Mucosa of rectum (tissue), 2 donors: Measurements from ENCODE around the gene DHX29.
"Not testable (repeated sequence)": the region's sequence is repeated elsewhere in the genome, so short reads cannot be mapped to it uniquely, and the experiment has no call there.

ENCODE experiments used
- H3K27ac ChIP-seq, 2 donors: one replicate each; pipeline ENCODE4 v1.7.0; 2013; ENCODE audit warnings: inconsistent platforms in 2 of 2, low read depth in 2 of 2, low read length in 2 of 2
- H3K27me3 ChIP-seq, 2 donors: one replicate each; pipeline ENCODE4 v1.7.0; 2013; ENCODE audit warnings: low read length in 2 of 2; ENCODE audit not compliant: control insufficient read depth in 2 of 2, insufficient read depth in 2 of 2
- H3K36me3 ChIP-seq, 2 donors: one replicate each; pipeline ENCODE4 v1.7.0; 2013; ENCODE audit warnings: low read length in 2 of 2; ENCODE audit not compliant: control insufficient read depth in 2 of 2, insufficient read depth in 2 of 2
- H3K4me1 ChIP-seq, 2 donors: one replicate each; pipeline ENCODE4 v1.7.0; 2013; ENCODE audit warnings: low read length in 2 of 2, mild to moderate bottlenecking in 1 of 2; ENCODE audit not compliant: control insufficient read depth in 2 of 2, insufficient read depth in 2 of 2
- H3K4me3 ChIP-seq, 2 donors: one replicate each; pipeline ENCODE4 v1.7.0; 2013; ENCODE audit warnings: low read length in 2 of 2
- H3K9ac ChIP-seq, 2 donors: one replicate each; pipeline ENCODE4 v1.7.0; 2013; ENCODE audit warnings: low read length in 2 of 2, low read depth in 1 of 2, mild to moderate bottlenecking in 1 of 2
- H3K9me3 ChIP-seq, 2 donors: one replicate each; pipeline ENCODE4 v1.7.0; 2013; ENCODE audit warnings: low read length in 2 of 2; ENCODE audit not compliant: control insufficient read depth in 2 of 2
- donor health status: healthy.
- donor health status: Normal muscosa, but diverticular disease.

Gene DHX29

DNA sequence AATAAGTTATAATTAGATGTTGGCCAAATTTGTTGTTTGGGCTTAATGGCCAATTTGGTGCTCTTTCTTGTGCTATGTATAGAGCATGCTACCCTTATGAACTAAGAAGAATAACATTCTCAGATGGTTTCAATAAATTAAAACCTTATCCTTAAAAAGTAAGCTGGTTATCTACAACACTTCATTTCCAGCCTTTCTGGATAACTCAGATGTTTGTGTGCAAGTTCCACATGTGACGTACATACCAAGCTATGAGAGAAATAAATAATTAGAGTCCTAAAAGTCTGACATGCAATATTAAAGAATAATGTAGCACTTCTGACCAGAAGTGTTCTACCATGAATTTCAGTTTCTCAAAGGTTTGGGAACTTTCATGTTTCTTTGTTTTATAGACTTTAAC, 12.0 kb upstream of the DHX29 start:
- Histone ChIP-seq H3K9me3 (no peaks in the 10 kb centered on the region), H3K36me3 (no peaks in the 10 kb centered on the region), H3K4me1 (no peaks in the 10 kb centered on the region), H3K9ac (no peak overlapping the region), H3K27me3 (no peaks in the 10 kb centered on the region), H3K4me3 (no peak overlapping the region), H3K27ac (no peak overlapping the region)

DNA sequence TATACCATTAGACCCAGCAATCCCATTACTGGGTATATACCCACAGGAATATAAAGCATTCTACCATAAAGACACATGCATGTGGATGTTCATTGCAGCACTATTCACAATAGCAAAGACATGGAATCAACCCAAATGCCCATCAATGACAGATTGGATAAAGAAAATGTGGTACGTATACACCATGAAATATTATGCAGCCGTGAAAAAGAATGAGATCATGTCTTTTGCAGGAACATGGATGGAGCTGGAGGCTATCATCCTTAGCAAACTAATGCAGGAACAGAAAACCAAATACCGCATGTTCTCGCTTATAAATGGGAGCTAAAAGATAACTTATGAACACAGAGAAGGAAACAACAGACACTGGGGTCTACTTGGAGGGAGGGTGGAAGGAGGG, 10.7 kb upstream of the DHX29 start:
- not testable (repeated sequence) for H3K4me1 ChIP-seq, H3K4me3 ChIP-seq, H3K36me3 ChIP-seq, H3K27me3 ChIP-seq, H3K9me3 ChIP-seq, H3K9ac ChIP-seq, H3K27ac ChIP-seq

DNA sequence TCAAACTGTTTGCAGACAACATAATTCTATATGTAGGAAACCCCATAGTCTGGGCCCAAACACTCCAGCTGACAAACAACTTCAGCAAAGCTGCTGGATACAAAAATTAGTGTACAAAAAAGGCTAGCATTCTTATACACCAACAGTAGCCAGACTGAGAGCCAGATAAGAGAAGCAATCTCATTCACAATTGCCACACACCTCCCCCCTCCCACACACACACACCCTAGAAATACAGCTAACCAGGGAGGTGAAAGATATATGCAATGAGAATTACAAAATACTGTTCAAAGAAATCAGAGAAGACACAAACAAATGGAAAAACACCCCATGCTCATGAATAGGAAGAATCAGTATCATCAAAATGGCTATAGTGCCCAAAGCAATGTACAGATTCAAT, 9.3 kb upstream of the DHX29 start:
- Histone ChIP-seq H3K9me3 (no peaks in the 10 kb centered on the region), H3K4me1 (peaks cover 0 to 3% of the 10 kb centered on the region in 2 donors), H3K27me3 (no peaks in the 10 kb centered on the region), H3K27ac (no peak overlapping the region), H3K4me3 (no peak overlapping the region), H3K36me3 (no peaks in the 10 kb centered on the region), H3K9ac (no peak overlapping the region)

DNA sequence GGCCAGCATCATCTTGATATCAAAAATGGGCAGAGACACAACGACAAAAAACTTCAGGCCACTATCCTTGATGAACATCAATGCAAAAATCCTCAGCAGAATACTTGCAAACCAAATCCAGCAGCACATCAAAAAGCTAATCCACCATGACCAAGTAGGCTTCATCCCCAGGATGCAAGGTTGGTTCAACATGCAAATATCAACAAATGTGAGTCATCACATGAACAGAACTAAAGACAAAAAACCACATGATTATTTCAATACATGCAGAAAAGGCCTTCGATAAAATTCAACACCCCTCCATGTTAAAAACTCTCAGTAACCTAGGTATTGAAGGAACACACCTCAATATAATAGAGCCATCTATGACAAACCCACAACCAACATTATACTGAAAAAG, 8.8 kb upstream of the DHX29 start:
- no peaks in the 10 kb centered on the region for H3K27me3 ChIP-seq
- peaks cover 0 to 3% of the 10 kb centered on the region in 2 donors for H3K4me1 ChIP-seq
- H3K9ac ChIP-seq = no peak overlapping the region
- no peak overlapping the region for H3K4me3 ChIP-seq
- no peaks in the 10 kb centered on the region for H3K9me3 ChIP-seq
- H3K36me3 ChIP-seq = no peaks in the 10 kb centered on the region
- H3K27ac ChIP-seq = no peak overlapping the region

DNA sequence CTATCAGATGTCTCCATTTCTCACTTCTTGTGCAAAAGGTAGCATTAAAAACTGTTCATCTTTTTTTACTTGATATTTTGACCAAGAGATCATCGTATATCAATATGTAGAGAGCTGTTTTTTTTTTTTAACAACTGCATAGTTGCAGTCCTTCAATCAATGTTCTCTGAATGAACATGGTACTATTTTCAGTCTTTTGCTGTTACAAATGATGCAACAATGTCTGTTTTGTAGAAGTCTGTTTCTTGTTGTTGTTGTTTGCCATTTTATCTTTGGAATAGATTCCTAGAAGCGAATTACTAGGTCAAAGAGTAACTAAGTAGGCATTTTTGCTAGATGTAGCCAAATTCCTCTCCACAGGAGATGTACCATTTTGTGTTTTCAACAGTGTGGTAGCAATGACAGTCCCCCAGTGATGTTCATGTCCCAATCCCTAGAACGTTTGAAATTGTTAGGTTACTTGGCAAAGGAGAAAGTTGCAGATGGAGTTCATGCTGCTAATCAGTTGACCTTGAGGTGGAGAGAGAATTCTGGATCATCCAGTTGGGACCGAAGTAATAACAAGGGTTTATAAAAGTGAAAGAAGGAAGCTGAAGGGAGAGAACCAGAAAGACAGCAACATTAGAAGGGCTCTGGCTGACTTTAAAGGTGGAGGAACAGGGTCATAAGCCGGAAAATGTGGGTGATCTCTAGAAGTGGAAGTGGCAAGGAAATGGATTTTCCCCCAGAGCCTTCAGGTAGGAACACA, 6.5 kb upstream of the DHX29 start:
- Histone ChIP-seq H3K4me1 (peaks cover 8 to 10% of the 10 kb centered on the region in 2 donors), H3K36me3 (no peaks in the 10 kb centered on the region), H3K27me3 (no peaks in the 10 kb centered on the region), H3K27ac (no peak overlapping the region), H3K4me3 (no peak overlapping the region), H3K9ac (no peak overlapping the region), H3K9me3 (no peaks in the 10 kb centered on the region)

DNA sequence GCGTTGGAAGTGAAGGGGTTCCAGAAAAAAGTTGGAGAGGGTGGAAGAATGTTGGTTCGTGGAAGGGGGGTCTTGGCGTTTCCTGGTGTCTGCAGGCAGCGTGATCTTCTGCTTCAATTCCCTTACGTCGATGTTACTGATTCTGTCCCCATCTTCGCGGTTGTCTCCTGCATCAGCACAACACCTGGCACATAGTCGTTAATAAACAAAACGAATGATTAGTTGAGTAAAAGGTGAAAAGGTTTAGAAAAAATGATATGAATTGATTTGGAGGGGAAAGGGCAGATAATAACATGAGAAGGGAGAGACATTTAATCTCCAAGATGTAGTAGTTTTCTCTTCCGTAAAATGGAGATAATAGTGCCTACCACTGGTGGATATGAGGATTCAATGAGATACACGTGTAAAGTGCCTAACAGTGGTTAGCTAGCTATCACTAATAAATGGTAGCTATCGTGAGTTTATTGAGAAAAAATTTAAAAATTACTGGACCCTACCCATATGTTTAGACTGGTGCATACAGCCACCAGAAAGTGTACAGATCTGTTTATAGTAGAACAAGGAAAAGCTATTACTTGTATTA, 851 bp upstream of the DHX29 start:
- no peaks in the 10 kb centered on the region for H3K9me3 ChIP-seq
- no peaks in the 10 kb centered on the region for H3K36me3 ChIP-seq
- H3K9ac ChIP-seq = peak overlapping the region; percentile 84 to 98
- no peaks in the 10 kb centered on the region for H3K27me3 ChIP-seq
- peaks cover 22 to 26% of the 10 kb centered on the region in 2 donors for H3K4me1 ChIP-seq
- H3K4me3 ChIP-seq = peak overlapping the region; percentile 94 to 100
- peak overlapping the region; percentile 91 to 95 for H3K27ac ChIP-seq

DNA sequence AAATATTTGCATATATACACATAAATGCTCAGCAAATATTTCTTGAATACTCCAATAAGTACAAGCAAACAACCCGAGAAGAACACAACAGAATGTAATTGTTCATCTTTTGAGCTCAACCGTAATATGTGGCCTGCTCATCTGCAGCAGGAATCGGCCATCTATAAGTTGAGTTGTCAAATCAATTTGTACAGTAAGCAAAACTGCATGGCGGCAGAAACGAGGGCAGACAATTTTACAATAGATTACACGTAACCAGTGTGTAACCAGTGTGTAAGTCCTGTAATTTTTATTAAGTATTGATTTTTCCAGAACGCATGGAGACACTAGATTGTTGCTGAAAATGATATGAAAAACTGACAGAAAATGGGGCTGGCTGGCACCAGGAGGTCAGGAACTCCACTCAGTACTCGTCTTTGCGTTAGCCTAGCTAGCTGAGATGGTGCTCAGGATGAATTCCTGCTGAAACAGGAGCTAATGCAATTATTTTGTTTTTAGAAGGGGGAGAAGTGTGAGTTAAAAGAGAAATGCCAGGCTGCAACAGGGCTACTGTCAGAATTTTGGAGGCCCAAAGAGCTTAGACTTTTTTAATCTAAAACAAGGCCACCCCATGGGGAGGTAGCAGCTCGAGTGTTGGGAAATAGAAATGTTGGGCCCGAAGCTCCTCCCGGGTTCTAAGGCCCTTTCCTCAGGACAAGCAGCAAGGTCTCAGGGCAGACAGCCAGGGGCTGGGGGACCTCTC, 682 bp downstream of the DHX29 start:
- H3K4me3 ChIP-seq = peak overlapping the region; percentile 94 to 100
- H3K27me3 ChIP-seq = no peaks in the 10 kb centered on the region
- peaks cover 22 to 26% of the 10 kb centered on the region in 2 donors for H3K4me1 ChIP-seq
- H3K36me3 ChIP-seq = peaks cover 0 to 2% of the 10 kb centered on the region in 2 donors
- peak overlapping the region; percentile 84 to 98 for H3K9ac ChIP-seq
- no peaks in the 10 kb centered on the region for H3K9me3 ChIP-seq
- H3K27ac ChIP-seq = peak overlapping the region; percentile 91 to 95

DNA sequence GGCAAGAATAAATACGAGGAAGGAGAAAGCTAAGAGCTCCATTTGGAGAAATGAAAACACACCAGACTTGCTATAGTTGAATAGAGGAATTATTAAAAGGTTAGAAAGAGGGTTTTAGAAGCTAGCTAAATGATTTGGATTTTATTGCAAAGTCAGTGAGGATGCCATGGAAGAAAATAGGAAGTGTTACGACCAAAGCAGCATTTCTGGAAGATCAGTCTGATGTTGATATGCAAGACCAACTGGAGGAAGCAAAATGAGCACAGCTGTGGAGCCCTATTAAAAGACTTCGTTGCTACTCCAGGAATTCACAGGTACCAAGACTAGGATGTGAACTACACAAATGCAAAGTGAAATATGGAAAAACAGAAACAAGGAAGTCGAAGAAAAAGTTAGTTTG, 2.1 kb downstream of the DHX29 start:
- peaks cover 0 to 4% of the 10 kb centered on the region in 2 donors for H3K9me3 ChIP-seq
- no peak overlapping the region for H3K9ac ChIP-seq
- H3K36me3 ChIP-seq = peaks cover 0 to 8% of the 10 kb centered on the region in 2 donors
- peak overlapping the region in 1 of 2 donors; percentile 10 for H3K4me3 ChIP-seq
- H3K4me1 ChIP-seq = peaks cover 22 to 26% of the 10 kb centered on the region in 2 donors
- no peaks in the 10 kb centered on the region for H3K27me3 ChIP-seq
- H3K27ac ChIP-seq = no peak overlapping the region

DNA sequence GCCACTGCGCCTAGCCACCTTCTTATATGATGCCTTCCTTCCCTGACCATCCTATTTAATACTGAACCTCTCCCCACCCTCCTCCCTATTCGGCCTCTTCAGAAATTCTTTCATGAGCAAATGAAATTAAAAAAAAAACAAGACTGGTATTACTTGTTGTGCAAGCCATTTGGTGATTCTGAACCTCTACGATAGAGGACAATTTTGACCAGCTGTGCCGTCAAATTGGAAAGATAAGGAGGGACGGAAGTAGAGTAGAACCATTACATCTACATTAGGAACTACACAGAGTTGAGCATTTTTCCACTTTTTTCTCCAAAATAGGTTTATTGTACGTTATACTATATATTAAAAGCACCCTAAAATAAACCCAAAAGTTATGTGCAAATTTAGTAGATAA, 2.9 kb downstream of the DHX29 start:
- H3K27me3 ChIP-seq = no peaks in the 10 kb centered on the region
- no peak overlapping the region for H3K27ac ChIP-seq
- no peak overlapping the region for H3K4me3 ChIP-seq
- no peak overlapping the region for H3K9ac ChIP-seq
- peaks cover 18 to 26% of the 10 kb centered on the region in 2 donors for H3K4me1 ChIP-seq
- peaks cover 0 to 4% of the 10 kb centered on the region in 2 donors for H3K9me3 ChIP-seq
- H3K36me3 ChIP-seq = peaks cover 0 to 8% of the 10 kb centered on the region in 2 donors

DNA sequence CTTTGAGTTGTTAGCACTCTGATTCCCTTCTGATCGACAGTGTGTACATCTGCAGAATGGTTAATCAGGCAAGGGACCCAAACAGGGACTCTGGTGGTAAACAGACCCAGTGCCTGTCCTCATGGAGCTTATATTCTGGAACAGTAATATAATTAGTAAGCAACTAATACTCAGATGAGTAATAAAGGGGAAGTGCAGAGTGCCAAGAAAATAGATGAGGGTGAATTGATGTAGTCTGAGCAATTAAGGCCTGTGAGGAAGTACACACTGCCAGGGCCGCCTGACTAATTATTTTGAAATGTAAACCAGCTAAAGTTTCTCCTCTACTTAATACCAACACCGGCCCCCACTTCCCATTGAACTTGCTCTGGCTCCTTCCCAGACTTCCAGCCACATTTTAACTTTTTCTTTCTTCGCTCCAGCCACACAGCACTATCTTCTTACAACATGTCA, 4.2 kb downstream of the DHX29 start:
- Histone ChIP-seq H3K4me3 (no peak overlapping the region), H3K27me3 (no peaks in the 10 kb centered on the region), H3K4me1 (peaks cover 9 to 16% of the 10 kb centered on the region in 2 donors), H3K9me3 (peaks cover 0 to 4% of the 10 kb centered on the region in 2 donors), H3K9ac (no peak overlapping the region), H3K36me3 (peaks cover 0 to 8% of the 10 kb centered on the region in 2 donors), H3K27ac (no peak overlapping the region)
